Mucosa of rectum (tissue), 2 donors: ENCODE data around the gene ZNF780B.

Source experiments
- H3K27ac ChIP-seq, 2 donors: one replicate each; pipeline ENCODE4 v1.7.0; 2013; ENCODE audit warnings: inconsistent platforms in 2 of 2, low read depth in 2 of 2, low read length in 2 of 2
- H3K27me3 ChIP-seq, 2 donors: one replicate each; pipeline ENCODE4 v1.7.0; 2013; ENCODE audit warnings: low read length in 2 of 2; ENCODE audit not compliant: control insufficient read depth in 2 of 2, insufficient read depth in 2 of 2
- H3K36me3 ChIP-seq, 2 donors: one replicate each; pipeline ENCODE4 v1.7.0; 2013; ENCODE audit warnings: low read length in 2 of 2; ENCODE audit not compliant: control insufficient read depth in 2 of 2, insufficient read depth in 2 of 2
- H3K4me1 ChIP-seq, 2 donors: one replicate each; pipeline ENCODE4 v1.7.0; 2013; ENCODE audit warnings: low read length in 2 of 2, mild to moderate bottlenecking in 1 of 2; ENCODE audit not compliant: control insufficient read depth in 2 of 2, insufficient read depth in 2 of 2
- H3K4me3 ChIP-seq, 2 donors: one replicate each; pipeline ENCODE4 v1.7.0; 2013; ENCODE audit warnings: low read length in 2 of 2
- H3K9ac ChIP-seq, 2 donors: one replicate each; pipeline ENCODE4 v1.7.0; 2013; ENCODE audit warnings: low read length in 2 of 2, low read depth in 1 of 2, mild to moderate bottlenecking in 1 of 2
- H3K9me3 ChIP-seq, 2 donors: one replicate each; pipeline ENCODE4 v1.7.0; 2013; ENCODE audit warnings: low read length in 2 of 2; ENCODE audit not compliant: control insufficient read depth in 2 of 2
- donor health status: healthy.
- donor health status: Normal muscosa, but diverticular disease.

Gene ZNF780B

GRCh38 chr19:40055832-40056504, at the start of gene ZNF780B:
Gene ZNF780B, minus strand, starts transcription at chr19:40056231. Its CDS starts 5,899 bp downstream, at chr19:40050332.
- H3K27ac ChIP-seq, result peak within 1 kb of the TSS; percentile 20 to 63
- no peaks in the 10 kb centered on the region for H3K27me3 ChIP-seq
- peaks cover 3 to 9% of the 10 kb centered on the region in 2 donors for H3K9me3 ChIP-seq
- H3K9ac ChIP-seq, result peak within 1 kb of the TSS; percentile 64 to 89
- H3K36me3 ChIP-seq, result no peaks in the 10 kb centered on the region
- peaks cover 3 to 7% of the 10 kb centered on the region in 2 donors for H3K4me1 ChIP-seq
- H3K4me3 ChIP-seq, result peak within 1 kb of the TSS; percentile 85 to 97

- no peak overlapping the region for H3K27ac ChIP-seq
- H3K4me3 ChIP-seq, result no peak overlapping the region
- no peaks in the 10 kb centered on the region for H3K9me3 ChIP-seq
- no peaks in the 10 kb centered on the region for H3K36me3 ChIP-seq
- H3K4me1 ChIP-seq, result no peaks in the 10 kb centered on the region
- no peak overlapping the region for H3K9ac ChIP-seq
- peaks cover 0 to 3% of the 10 kb centered on the region in 2 donors for H3K27me3 ChIP-seq
Measured at GRCh38 chr19:40104754-40105153, 48.7 kb upstream of the ZNF780B start.

GRCh38 chr19:40103600-40103999, 47.6 kb upstream of the ZNF780B start:
- H3K27me3 ChIP-seq, result peaks cover 0 to 3% of the 10 kb centered on the region in 2 donors
- no peaks in the 10 kb centered on the region for H3K4me1 ChIP-seq
- no peak overlapping the region for H3K4me3 ChIP-seq
- no peaks in the 10 kb centered on the region for H3K36me3 ChIP-seq
- no peaks in the 10 kb centered on the region for H3K9me3 ChIP-seq
- no peak overlapping the region for H3K9ac ChIP-seq
- H3K27ac ChIP-seq, result no peak overlapping the region

- Histone ChIP-seq H3K9ac (no peak overlapping the region), H3K4me1 (no peaks in the 10 kb centered on the region), H3K9me3 (no peaks in the 10 kb centered on the region), H3K36me3 (no peaks in the 10 kb centered on the region), H3K4me3 (no peak overlapping the region), H3K27ac (no peak overlapping the region), H3K27me3 (peaks cover 0 to 3% of the 10 kb centered on the region in 2 donors)
Measured at GRCh38 chr19:40101813-40102212, 45.8 kb upstream of the ZNF780B start.

DNA sequence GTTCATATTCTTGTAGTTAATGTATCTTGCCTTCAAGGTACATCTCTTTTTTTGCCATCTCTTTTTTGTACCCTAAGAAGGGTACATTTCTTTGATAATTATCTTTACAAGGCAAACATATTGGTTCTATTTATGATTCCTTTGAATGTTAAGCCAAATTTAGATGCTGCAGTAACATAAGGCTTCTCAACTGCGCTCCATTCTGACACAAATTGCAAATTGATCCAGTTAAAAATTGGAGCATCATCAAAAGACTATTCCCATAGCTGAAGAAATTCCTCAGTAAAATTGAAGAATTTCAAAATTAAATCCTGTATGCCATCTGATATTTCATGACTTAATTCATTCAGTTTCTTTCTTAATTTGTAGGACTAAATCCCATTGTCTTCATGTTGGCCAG, 37.4 kb upstream of the ZNF780B start:
- H3K4me3 ChIP-seq, result no peak overlapping the region
- H3K9ac ChIP-seq, result no peak overlapping the region
- H3K36me3 ChIP-seq, result no peaks in the 10 kb centered on the region
- H3K27me3 ChIP-seq, result peaks cover 0 to 5% of the 10 kb centered on the region in 2 donors
- no peak overlapping the region for H3K27ac ChIP-seq
- peaks cover 4% of the 10 kb centered on the region in 2 donors for H3K4me1 ChIP-seq
- H3K9me3 ChIP-seq, result no peaks in the 10 kb centered on the region

- H3K27me3 ChIP-seq, result peaks cover 0 to 5% of the 10 kb centered on the region in 2 donors
- H3K9ac ChIP-seq, result peak overlapping the region; percentile 89 to 97
- H3K27ac ChIP-seq, result peak overlapping the region; percentile 82 to 94
- no peaks in the 10 kb centered on the region for H3K9me3 ChIP-seq
- H3K4me1 ChIP-seq, result peaks cover 4% of the 10 kb centered on the region in 2 donors
- no peaks in the 10 kb centered on the region for H3K36me3 ChIP-seq
- peak overlapping the region; percentile 93 to 99 for H3K4me3 ChIP-seq
Measured at GRCh38 chr19:40091205-40092129, 35.4 kb upstream of the ZNF780B start.

DNA sequence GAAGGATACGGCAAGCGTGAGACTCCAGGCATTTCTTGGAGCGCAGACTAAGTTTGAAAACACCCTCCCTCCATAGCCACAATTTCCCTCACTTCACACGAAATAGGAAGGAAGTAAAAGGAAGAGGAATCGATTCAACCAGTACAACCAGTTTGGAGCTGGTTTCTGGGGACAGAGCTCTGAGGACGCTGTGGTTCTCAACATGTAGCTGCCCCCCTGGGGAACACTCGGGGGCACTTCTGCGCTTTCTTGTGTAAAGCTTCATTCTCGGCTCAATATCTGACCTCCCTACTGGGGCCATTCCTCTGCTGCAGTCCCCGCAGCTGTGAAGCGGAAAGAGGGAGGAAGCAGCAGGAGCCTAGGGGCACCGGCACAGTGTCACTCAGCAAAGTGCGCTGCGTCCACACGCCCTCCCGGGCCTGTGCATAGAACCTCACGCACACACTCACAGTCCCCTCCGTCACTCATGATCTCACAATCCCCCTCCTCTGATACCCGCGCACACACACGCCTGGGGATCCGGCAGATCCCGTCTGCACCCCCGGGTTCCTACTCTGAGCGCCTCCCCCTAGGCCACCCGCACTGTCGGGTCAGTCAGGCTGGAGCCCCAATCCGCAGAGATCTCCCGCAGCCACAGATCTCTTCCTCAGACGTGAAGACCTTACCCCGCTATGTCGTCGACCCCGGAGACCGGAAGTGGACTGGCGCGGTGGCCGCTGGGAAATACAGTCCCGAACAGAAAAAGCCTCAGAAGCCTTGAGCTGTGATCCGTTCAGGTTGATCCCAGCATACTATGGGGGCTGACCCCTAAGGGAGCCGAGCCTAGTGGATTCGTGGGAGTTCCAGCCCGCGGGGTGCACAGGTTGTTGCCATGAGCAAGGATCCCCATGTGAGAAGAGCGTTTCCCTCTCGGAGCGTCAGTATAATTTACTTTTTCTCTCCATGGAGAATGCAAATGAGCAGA, 34.5 kb upstream of the ZNF780B start, which contains the start of gene ZNF780A:
Gene ZNF780A, minus strand, starts transcription at position 703 of the 964 bp plus-strand sequence. CDS start 6,190 bp downstream, outside the sequence.
- no peaks in the 10 kb centered on the region for H3K9me3 ChIP-seq
- peak within 1 kb of the TSS; percentile 82 to 94 for H3K27ac ChIP-seq
- H3K27me3 ChIP-seq, result peaks cover 0 to 5% of the 10 kb centered on the region in 2 donors
- H3K36me3 ChIP-seq, result no peaks in the 10 kb centered on the region
- H3K9ac ChIP-seq, result peak within 1 kb of the TSS; percentile 89 to 97
- H3K4me1 ChIP-seq, result peaks cover 4% of the 10 kb centered on the region in 2 donors
- peak within 1 kb of the TSS; percentile 93 to 99 for H3K4me3 ChIP-seq

GRCh38 chr19:40089462-40089861, 33.4 kb upstream of the ZNF780B start:
- Histone ChIP-seq H3K9ac (no peak overlapping the region), H3K9me3 (no peaks in the 10 kb centered on the region), H3K27ac (no peak overlapping the region), H3K27me3 (no peaks in the 10 kb centered on the region), H3K4me1 (peaks cover 4% of the 10 kb centered on the region in 2 donors), H3K36me3 (peaks cover 0 to under 1% of the 10 kb centered on the region in 2 donors), H3K4me3 (peak overlapping the region in 1 of 2 donors; percentile 99)

GRCh38 chr19:40088299-40089047, 32.4 kb upstream of the ZNF780B start:
- peaks cover 3 to 5% of the 10 kb centered on the region in 2 donors for H3K36me3 ChIP-seq
- H3K27ac ChIP-seq, result no peak overlapping the region
- H3K4me1 ChIP-seq, result peaks cover 4% of the 10 kb centered on the region in 2 donors
- H3K9me3 ChIP-seq, result no peaks in the 10 kb centered on the region
- no peaks in the 10 kb centered on the region for H3K27me3 ChIP-seq
- no peak overlapping the region for H3K9ac ChIP-seq
- no peak overlapping the region for H3K4me3 ChIP-seq
